Hepatocyte (in vitro differentiated cells): ENCODE measurements around the gene DNM3. TPM values are rescaled to one million over a fixed set of nuclear protein-coding genes. Genes with fewer than 3 reads are reported as not detected.

ENCODE experiments used
- DNase-seq: peaks from one replicate; pipeline ENCODE4 v3.0.0-alpha.2; 2016; ENCODE audit warnings: low spot score
- H2AFZ ChIP-seq: fragments of 200-600 bp; sonication (generic); 2 replicates; pipeline ENCODE4 v1.6.0; 2016; ENCODE audit warnings: antibody characterized with exemption, mild to moderate bottlenecking
- H3K27ac ChIP-seq: fragments of 200-600 bp; sonication (generic); 2 replicates; pipeline ENCODE4 v1.5.1; 2016; ENCODE audit warnings: mild to moderate bottlenecking
- H3K27me3 ChIP-seq: fragments of 200-600 bp; sonication (generic); 2 replicates; pipeline ENCODE4 v1.6.1; 2016
- H3K36me3 ChIP-seq: fragments of 200-600 bp; sonication (generic); replicated peaks from 2 replicates; pipeline ENCODE4 v1.5.1; 2016; ENCODE audit warnings: low read depth; ENCODE audit not compliant: insufficient read depth
- H3K4me1 ChIP-seq: fragments of 200-600 bp; sonication (generic); 2 replicates; pipeline ENCODE4 v1.5.1; 2016; ENCODE audit warnings: mild to moderate bottlenecking, moderate library complexity; ENCODE audit not compliant: insufficient read depth
- H3K4me2 ChIP-seq: fragments of 200-600 bp; sonication (generic); 2 replicates; pipeline ENCODE4 v1.6.0; 2016
- H3K4me3 ChIP-seq: fragments of 200-600 bp; sonication (generic); 2 replicates; pipeline ENCODE4 v1.5.1; 2016; ENCODE audit warnings: mild to moderate bottlenecking
- H3K79me2 ChIP-seq: fragments of 200-600 bp; sonication (generic); 2 replicates; pipeline ENCODE4 v1.6.0; 2017; ENCODE audit warnings: mild to moderate bottlenecking
- H3K9me2 ChIP-seq: fragments of 200-600 bp; sonication (generic); replicated peaks from 2 replicates; pipeline ENCODE4 v1.6.0; 2017; ENCODE audit warnings: mild to moderate bottlenecking; ENCODE audit not compliant: insufficient read depth
- H3K9me3 ChIP-seq: fragments of 200-600 bp; sonication (generic); 2 replicates; pipeline ENCODE4 v1.5.1; 2016; ENCODE audit warnings: low read depth, mild to moderate bottlenecking
- H4K20me1 ChIP-seq: fragments of 200-600 bp; sonication (generic); 2 replicates; pipeline ENCODE4 v1.6.0; 2016; ENCODE audit warnings: mild to moderate bottlenecking; ENCODE audit not compliant: insufficient read depth, poor library complexity, severe bottlenecking
- EZH2 ChIP-seq: fragments of 200-600 bp; sonication (generic); IDR thresholded peaks from 2 replicates; pipeline ENCODE4 v1.6.1; 2016; ENCODE audit warnings: antibody characterized with exemption, mild to moderate bottlenecking, borderline replicate concordance
- EZH2phosphoT487 ChIP-seq: fragments of 200-600 bp; sonication (generic); IDR thresholded peaks from one replicate; pipeline ENCODE4 v1.6.1; 2018; ENCODE audit warnings: antibody characterized with exemption, mild to moderate bottlenecking, low read depth, moderate library complexity; ENCODE audit not compliant: unreplicated experiment, severe bottlenecking
- WGBS: methylation state at CpG from one replicate; pipeline ENCODE4 v1.1.6; 2016; ENCODE audit warnings: low lambda C conversion rate; ENCODE audit errors: missing lambda C conversion rate; 5-methylcytosine and 5-hydroxymethylcytosine counted together
- polyA plus RNA-seq: library from polyadenylated mRNA; unstranded; fragments of >200 nt; fragmentation: Nextera tagmentation; extraction: Ambion mirVana; gene quantifications from 2 replicates; pipeline ENCODE4 v1.2.1, GENCODE V29; 2016
- total RNA-seq: library from RNA; depleted of rRNA; stranded (reverse); fragments of >200 nt; gene quantifications from 2 replicates; pipeline ENCODE4 v1.2.3, GENCODE V29; 2014
- TF ChIP-seq, protein P1 (sequence below): fragments of 200-600 bp; sonication (generic); IDR thresholded peaks from 2 replicates; pipeline ENCODE4 v1.5.1; 2016; ENCODE audit warnings: antibody characterized with exemption, mild to moderate bottlenecking; ENCODE audit not compliant: poor library complexity

The DNM3 gene
- total and polyA plus RNA-seq, 2 experiments from 2014 or later: 1.5 TPM; not detected in 1

DNA sequence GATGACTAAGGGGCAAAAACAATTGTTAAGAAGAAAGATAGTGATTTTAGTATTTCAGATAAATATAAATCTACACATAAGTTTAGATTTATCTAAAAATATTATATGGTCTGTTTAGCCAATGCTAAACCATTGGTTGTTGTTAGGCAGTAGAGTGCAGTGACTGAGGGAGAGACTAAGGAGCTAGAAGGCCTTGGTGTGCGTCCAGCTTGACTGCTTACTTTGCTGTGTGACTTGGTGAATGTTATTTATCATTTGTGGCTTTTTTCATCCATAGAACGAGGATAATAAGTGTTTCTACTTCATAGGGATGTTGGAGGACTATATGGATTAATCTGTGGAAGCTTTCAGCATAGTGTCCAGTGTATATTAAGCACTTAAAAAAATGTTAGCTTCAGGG lies 314.5 kb downstream of the DNM3 start:
- no peaks in the 10 kb centered on the region for H3K36me3 ChIP-seq
- no peaks in the 10 kb centered on the region for H3K79me2 ChIP-seq
- no peak overlapping the region for H3K4me2 ChIP-seq
- no peak for DNase-seq
- peak overlapping the region; percentile 79 for H3K27ac ChIP-seq
- no peaks in the 10 kb centered on the region for H3K9me2 ChIP-seq
- H3K4me3 ChIP-seq: no peak overlapping the region
- no peaks in the 10 kb centered on the region for H3K9me3 ChIP-seq
- no peaks in the 10 kb centered on the region for H3K27me3 ChIP-seq
- H3K4me1 ChIP-seq: peaks cover 10% of the 10 kb centered on the region
- TF ChIP-seq, protein P1, sequence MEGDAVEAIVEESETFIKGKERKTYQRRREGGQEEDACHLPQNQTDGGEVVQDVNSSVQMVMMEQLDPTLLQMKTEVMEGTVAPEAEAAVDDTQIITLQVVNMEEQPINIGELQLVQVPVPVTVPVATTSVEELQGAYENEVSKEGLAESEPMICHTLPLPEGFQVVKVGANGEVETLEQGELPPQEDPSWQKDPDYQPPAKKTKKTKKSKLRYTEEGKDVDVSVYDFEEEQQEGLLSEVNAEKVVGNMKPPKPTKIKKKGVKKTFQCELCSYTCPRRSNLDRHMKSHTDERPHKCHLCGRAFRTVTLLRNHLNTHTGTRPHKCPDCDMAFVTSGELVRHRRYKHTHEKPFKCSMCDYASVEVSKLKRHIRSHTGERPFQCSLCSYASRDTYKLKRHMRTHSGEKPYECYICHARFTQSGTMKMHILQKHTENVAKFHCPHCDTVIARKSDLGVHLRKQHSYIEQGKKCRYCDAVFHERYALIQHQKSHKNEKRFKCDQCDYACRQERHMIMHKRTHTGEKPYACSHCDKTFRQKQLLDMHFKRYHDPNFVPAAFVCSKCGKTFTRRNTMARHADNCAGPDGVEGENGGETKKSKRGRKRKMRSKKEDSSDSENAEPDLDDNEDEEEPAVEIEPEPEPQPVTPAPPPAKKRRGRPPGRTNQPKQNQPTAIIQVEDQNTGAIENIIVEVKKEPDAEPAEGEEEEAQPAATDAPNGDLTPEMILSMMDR: no peak
- no peak for TF ChIP-seq EZH2
- 66% methylated on average over 2 of the region's 2 CpGs for WGBS
- H4K20me1 ChIP-seq: no peaks in the 10 kb centered on the region
- no peak overlapping the region for H2AFZ ChIP-seq

DNA sequence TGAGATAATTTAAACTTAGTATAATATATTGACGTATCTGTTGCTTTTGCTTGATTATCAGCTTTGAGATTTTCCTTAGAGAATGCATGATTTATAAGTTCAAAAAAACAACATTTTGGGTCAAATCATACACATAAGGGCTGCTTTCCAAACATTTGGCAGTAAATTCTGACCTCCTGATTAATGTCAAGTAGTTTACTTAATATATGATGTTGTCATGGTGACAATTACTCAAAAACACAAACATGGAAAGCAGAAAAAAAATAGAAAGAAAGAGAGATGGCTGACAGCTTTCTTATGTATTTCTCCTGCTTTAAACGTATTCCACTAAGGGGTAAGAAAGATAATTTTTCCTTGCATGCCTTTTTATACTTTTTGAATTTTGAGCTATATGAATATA lies 320.9 kb downstream of the DNM3 start:
- Histone ChIP-seq H3K4me2 (no peak overlapping the region), H3K4me1 (peaks cover 17% of the 10 kb centered on the region), H3K27ac (no peak overlapping the region), H3K36me3 (no peaks in the 10 kb centered on the region), H3K27me3 (no peaks in the 10 kb centered on the region), H3K9me2 (no peaks in the 10 kb centered on the region), H2AFZ (no peak overlapping the region), H4K20me1 (no peaks in the 10 kb centered on the region), H3K79me2 (no peaks in the 10 kb centered on the region), H3K4me3 (no peak overlapping the region), H3K9me3 (no peaks in the 10 kb centered on the region)
- DNase-seq: no peak
- 82% methylated on average over 2 of the region's 2 CpGs for WGBS
- TF ChIP-seq EZH2phosphoT487 (no peak), EZH2 (no peak)
- TF ChIP-seq, protein P1: no peak

DNA sequence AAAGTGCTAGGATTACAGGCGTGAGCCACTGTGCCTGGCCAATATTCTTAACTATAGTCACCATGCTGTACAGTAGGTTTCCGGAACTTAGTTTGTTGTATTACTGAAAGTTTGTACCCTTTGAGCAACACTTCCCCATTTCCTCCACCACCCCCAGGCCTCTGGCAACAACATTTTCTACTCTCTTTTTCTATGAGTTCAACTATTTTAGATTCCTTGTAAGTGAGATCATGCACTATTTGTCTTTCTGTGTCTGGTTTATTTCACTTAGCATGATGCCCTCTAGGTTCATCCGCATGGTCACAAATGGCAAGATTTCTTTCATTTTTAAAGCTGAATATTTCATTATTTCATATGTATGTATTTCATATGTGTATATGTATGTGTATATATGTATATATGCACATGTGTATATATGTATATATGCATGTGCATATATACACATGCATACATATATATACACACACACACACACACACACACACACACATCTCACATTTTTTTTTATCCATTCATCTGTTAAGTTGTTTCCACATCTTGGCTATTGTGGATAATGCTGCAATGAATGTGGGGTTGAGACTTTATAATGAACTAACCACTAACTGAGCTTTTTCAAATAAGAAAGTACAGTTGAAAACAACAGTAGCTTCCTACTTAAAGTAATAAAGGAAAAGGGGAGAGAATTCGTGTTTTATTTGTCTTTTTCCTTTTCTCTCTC lies 322.4 kb downstream of the DNM3 start:
- no peaks in the 10 kb centered on the region for H3K79me2 ChIP-seq
- no peaks in the 10 kb centered on the region for H3K27me3 ChIP-seq
- H4K20me1 ChIP-seq: no peaks in the 10 kb centered on the region
- DNase-seq: no peak
- H2AFZ ChIP-seq: no peak overlapping the region
- no peak overlapping the region for H3K4me3 ChIP-seq
- no peaks in the 10 kb centered on the region for H3K36me3 ChIP-seq
- 80% methylated on average over 4 of the region's 4 CpGs for WGBS
- no peak overlapping the region for H3K4me2 ChIP-seq
- H3K27ac ChIP-seq: peak overlapping the region; percentile 63
- H3K9me3 ChIP-seq: no peaks in the 10 kb centered on the region
- no peak for TF ChIP-seq EZH2phosphoT487
- TF ChIP-seq EZH2: no peak
- TF ChIP-seq, protein P1: no peak
- H3K9me2 ChIP-seq: no peaks in the 10 kb centered on the region
- peaks cover 23% of the 10 kb centered on the region for H3K4me1 ChIP-seq
